HK-2 (cell line): ENCODE measurements around the gene ATP5F1A.

Source experiments
- DNase-seq: peaks from one replicate; pipeline ENCODE4 v3.0.0-alpha.2; 2018; ENCODE audit not compliant: unreplicated experiment

Gene ATP5F1A

DNA sequence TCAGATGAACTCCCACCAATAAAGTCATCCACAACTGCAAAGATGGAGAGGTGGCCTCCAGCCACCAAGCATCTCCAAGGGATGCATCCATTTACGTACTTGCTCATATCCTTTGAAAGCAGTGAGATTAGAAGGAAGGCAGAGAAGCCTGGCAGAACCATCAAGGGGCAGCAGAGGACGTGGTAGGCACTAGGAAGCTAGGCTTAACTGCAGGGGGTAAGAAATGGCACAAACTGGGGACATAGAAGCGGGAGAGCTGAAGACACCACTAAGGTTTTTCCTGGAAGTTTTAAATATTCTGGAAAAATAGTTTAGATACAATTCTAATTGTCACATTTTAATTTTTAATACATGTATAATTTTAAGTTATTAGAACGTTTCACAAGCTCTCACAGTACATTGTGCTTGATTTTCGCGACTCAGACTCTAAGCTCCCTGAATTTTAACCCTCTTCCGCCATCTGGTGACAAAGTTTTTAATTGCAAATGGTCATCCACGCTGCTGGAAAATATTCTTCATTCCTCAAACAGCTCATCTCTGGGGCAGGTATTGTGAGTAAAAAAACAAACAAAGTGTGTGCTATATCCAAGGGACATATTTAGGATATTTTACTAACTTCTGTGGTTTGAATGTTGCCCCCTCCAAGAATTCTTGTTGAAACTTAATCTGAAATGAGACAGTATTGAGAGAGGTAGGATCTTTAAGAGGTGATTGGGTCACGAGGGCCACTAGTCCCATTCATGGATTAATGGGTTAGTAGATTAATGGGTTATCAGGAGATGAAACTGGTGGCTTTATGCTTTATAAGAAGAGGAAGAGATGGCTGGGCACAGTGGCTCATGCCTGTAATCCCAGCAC, 24.4 kb downstream of the ATP5F1A start:
- DNase-seq = peak; percentile 27

DNA sequence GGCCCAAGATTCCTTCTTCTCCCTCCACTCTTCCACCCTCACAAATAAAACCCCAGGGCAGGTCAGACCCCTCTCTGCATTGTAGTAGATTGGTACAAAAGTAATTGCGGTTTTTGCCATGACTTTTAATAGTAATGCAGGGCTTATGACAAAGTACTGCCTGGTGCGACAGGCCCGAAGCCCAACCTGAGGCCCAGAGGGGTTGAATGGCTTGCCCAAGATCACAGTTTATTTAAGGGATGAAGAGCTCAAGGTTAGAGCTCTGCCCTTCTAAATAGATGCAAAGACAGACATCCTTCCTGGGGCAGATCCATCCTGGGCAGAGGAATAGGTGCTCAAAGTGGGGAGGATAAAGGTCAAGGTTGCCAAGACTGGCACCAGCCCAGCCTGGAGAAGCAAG, 25.1 kb downstream of the ATP5F1A start:
- DNase-seq = no peak

GRCh38 chr18:46072376-46072867, 25.7 kb downstream of the ATP5F1A start:
- DNase-seq = no peak

DNA sequence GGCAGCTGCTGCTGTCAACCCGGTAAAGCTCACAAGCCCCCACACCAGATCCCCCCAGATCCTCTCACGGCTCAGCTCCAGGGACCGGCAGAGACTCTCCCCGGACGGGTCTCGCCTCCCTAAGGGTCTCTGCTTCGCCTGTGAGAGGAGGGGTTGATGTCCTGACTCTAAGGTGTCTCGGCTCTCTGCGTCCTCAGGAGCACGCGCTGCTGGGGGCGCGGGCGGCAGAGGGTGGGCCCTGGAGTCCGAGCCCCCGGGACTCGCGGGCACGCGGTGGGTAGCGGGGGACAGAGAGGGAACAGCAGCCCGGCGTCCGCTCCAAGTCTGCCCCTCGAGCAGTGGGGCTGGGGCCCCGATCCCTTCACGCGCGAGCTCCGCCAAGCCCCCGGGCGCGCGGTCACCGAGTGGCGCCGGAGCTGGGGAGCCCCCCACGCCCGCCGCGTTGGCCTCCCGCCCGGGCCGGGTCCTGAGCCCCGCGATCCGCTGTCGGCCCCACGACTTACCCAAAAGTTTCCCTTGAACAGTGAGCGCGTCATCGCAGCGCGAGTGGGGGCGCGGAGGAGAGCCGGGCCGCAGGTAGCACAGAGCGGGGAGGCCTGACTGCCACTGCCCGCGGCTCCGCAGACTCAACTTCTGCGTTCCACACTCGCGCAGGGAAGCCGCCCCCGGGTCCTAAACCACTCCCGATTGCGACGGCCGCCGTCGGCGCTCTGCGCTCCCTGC, 26.3 kb downstream of the ATP5F1A start, which contains the start of gene PSTPIP2:
TSS of gene PSTPIP2 (minus strand) at position 608 of the 723 bp plus-strand sequence. CDS start at position 536, 72 bp downstream.
- DNase-seq = peak; percentile 54

- DNase-seq = no peak
These were observed 27.1 kb downstream of the ATP5F1A start for GRCh38 chr18:46070815-46071652.

DNA sequence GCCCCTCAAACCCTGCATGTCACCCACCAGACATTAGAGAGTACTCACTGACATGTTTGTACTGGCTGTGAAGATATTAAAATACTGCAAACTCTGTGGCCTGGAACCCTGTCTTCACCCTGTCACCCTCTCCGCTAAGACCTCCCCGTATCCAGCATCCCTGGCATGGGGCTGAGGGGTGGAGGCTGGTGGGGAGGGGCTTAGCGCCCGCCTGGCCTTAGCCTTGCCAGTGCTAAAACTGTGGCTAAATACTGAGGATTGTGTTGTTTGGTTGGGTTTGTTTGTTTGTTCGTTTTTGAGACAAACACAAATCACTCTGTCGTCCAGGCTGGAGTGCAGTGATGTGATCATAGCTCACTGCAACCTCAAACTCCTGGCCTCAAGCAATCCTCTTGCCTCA, 27.9 kb downstream of the ATP5F1A start:
- DNase-seq = no peak

DNA sequence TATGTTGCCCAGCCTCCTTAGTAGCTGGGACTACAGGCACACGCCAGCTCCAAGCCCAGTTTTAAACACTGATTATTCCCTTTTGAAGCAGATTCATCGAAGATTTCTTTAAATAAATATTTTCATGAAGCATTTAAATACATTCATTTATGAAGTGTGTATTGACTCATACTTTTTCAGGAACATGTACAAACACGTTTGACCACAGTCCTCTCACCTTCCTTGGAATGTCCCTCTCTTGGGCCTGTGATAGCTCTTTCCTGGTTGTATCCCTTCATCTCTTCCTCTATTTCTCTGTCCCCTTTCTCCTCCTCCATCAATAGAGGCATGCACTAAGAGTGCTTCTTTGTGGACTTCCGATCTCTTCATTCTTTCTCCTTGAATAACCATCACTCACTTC, 28.6 kb downstream of the ATP5F1A start:
- DNase-seq = no peak

- no peak for DNase-seq
These were observed 29.3 kb downstream of the ATP5F1A start for GRCh38 chr18:46068763-46069162.

- no peak for DNase-seq
These were observed 30.6 kb downstream of the ATP5F1A start for GRCh38 chr18:46067438-46068007.

DNA sequence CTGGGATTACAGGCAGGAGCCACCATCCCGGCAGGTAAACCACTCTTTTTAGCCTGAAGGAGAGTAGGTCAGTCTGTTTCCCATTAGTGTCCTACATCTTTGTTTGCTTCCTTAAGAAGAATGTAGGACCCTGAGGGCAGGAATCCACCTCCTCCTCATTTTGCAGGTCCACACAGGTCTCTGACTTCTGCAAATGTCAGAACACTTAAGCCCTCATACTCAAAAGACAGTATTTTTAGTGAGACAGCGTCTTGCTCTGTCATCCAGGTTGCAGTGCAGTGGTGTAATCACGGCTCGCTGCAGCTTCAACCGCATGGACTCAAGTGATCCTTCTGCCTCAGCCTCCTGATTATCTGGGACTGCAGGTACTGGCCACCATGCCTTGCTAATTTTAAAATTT, 35.3 kb downstream of the ATP5F1A start:
- DNase-seq = no peak

DNA sequence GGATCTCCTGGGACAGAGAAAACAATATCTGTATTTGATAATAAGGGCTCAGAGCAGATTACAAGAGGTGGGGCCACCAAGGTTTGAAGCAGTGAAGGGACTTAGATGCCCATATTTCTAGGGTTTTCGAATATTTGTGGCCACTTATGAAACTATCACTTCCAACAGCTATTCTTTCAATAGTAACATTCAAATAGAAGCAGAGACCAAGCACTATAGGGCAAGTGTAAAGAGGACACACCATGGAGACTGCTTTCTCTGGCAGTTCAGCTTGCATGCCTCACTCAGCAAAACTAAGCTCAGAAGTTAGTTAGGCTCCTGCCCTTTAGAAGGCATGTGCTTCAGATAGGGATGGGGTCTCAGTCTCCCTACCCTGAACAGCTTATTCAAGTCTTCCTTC, 36.3 kb downstream of the ATP5F1A start:
- no peak for DNase-seq

- DNase-seq = no peak
These were observed 36.7 kb downstream of the ATP5F1A start for GRCh38 chr18:46061387-46061786.

GRCh38 chr18:46060359-46060841, 37.7 kb downstream of the ATP5F1A start:
- no peak for DNase-seq

- DNase-seq = no peak
These were observed 42.3 kb downstream of the ATP5F1A start for GRCh38 chr18:46055838-46056230.

- DNase-seq = no peak
These were observed 42.9 kb downstream of the ATP5F1A start for GRCh38 chr18:46054956-46055837.

- no peak for DNase-seq
These were observed 44.6 kb downstream of the ATP5F1A start for GRCh38 chr18:46053368-46054095.

- peak; percentile 35 for DNase-seq
These were observed 46.2 kb downstream of the ATP5F1A start for GRCh38 chr18:46051731-46052461.

DNA sequence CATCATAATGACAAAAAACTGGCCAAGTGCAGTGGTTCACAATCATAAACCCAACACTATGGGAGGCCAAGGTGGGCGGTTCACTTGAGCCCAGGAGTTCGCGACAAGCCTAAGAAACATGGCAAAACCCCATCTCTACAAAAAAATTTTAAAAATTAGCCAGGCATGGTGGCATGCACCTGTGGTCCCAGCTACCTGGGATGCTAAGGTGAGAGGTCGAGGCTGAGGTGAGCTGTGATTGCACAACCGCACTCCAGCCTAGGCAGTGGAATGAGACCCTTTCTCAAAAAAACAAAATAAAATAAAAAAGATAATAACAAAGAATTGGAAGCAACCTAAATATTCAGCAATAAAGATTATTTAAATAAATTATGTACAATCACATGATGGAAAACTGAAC, 47.8 kb downstream of the ATP5F1A start:
- DNase-seq = no peak

- DNase-seq = no peak
These were observed 49.5 kb downstream of the ATP5F1A start for GRCh38 chr18:46048641-46049040.
